ENCODE measurements around the gene MYRIP.

MYRIP gene

DNA sequence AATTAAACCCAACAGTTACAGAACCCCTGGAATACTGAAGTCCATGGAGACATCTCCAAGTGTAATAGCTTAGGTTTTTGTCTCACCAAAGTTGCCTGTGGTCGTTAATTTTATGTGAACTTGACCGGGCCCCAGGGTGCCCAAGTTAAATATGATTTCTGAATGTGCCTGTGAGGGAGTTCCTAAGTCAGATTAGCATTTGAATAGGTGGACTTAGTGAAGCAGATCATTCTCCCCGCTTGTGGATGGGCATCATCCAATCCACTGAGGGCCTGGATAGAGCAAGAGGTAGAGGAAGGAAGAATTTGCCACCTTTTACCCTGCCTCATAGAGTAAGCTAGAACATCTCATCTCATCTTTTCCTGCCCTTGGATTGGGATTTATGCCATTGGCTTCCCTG, 203.0 kb downstream of the MYRIP start:
- H3K4me1 ChIP-seq (ENCODE audit: insufficient read depth, low read length, severe bottlenecking), result no peaks in the 10 kb centered on the region
- no peak overlapping the region for H3K9ac ChIP-seq (ENCODE audit: low read length)
- no peak overlapping the region for H3K4me2 ChIP-seq (ENCODE audit: low read length)
- no peak overlapping the region for H2AFZ ChIP-seq (ENCODE audit: low read length)
- no peaks in the 10 kb centered on the region for H4K20me1 ChIP-seq (ENCODE audit: insufficient read depth, low read length)
- no peaks in the 10 kb centered on the region for H3K36me3 ChIP-seq (ENCODE audit: insufficient read depth, low read length)
- no peaks in the 10 kb centered on the region for H3K79me2 ChIP-seq (ENCODE audit: insufficient read depth, low read length)
- no peaks in the 10 kb centered on the region for H3K27me3 ChIP-seq (ENCODE audit: insufficient read depth, low read length)
- TF ChIP-seq EZH2 (IDR thresholded peaks at IDR 0.05; ENCODE audit: borderline replicate concordance, low read length), result no peak
- TF ChIP-seq, protein P1, sequence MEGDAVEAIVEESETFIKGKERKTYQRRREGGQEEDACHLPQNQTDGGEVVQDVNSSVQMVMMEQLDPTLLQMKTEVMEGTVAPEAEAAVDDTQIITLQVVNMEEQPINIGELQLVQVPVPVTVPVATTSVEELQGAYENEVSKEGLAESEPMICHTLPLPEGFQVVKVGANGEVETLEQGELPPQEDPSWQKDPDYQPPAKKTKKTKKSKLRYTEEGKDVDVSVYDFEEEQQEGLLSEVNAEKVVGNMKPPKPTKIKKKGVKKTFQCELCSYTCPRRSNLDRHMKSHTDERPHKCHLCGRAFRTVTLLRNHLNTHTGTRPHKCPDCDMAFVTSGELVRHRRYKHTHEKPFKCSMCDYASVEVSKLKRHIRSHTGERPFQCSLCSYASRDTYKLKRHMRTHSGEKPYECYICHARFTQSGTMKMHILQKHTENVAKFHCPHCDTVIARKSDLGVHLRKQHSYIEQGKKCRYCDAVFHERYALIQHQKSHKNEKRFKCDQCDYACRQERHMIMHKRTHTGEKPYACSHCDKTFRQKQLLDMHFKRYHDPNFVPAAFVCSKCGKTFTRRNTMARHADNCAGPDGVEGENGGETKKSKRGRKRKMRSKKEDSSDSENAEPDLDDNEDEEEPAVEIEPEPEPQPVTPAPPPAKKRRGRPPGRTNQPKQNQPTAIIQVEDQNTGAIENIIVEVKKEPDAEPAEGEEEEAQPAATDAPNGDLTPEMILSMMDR (IDR thresholded peaks at IDR 0.05; ENCODE audit: low read length), result no peak
- H3K9me3 ChIP-seq (ENCODE audit: low read length), result no peaks in the 10 kb centered on the region
- H3K27ac ChIP-seq (ENCODE audit: low read depth, low read length, poor library complexity, severe bottlenecking), result no peak overlapping the region
- H3K9me2 ChIP-seq (ENCODE audit: low read depth, low read length), result no peaks in the 10 kb centered on the region
- no peak overlapping the region for H3K4me3 ChIP-seq (ENCODE audit: low read depth, low read length, poor library complexity, severe bottlenecking)
- H3F3A ChIP-seq (ENCODE audit: insufficient read depth, low read length), result no peaks in the 10 kb centered on the region

DNA sequence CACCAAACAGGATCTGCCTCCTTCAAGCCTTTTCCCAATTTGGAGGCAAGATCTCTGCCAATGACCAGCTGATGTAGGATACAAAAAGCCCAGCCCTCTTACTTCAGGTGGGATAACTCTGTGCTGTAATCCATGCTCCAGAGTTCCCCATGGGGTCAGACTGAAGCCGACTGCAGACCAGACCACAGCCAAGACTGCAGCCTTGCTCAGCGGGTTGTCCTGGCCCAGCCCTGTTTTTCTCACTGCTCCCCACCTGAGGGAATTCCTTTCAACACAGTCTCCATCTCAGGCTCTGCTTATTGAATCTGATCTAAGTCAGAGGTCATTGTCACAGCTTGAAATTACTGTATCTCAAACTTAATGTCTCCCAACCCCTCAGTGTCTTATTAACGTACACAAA, 207.0 kb downstream of the MYRIP start:
- H4K20me1 ChIP-seq (ENCODE audit: insufficient read depth, low read length), result no peaks in the 10 kb centered on the region
- no peak overlapping the region for H3K4me3 ChIP-seq (ENCODE audit: low read depth, low read length, poor library complexity, severe bottlenecking)
- no peak overlapping the region for H3K27ac ChIP-seq (ENCODE audit: low read depth, low read length, poor library complexity, severe bottlenecking)
- TF ChIP-seq EZH2 (IDR thresholded peaks at IDR 0.05; ENCODE audit: borderline replicate concordance, low read length), result no peak
- TF ChIP-seq, protein P1 (IDR thresholded peaks at IDR 0.05; ENCODE audit: low read length), result no peak
- H3K9ac ChIP-seq (ENCODE audit: low read length), result no peak overlapping the region
- no peaks in the 10 kb centered on the region for H3F3A ChIP-seq (ENCODE audit: insufficient read depth, low read length)
- no peaks in the 10 kb centered on the region for H3K27me3 ChIP-seq (ENCODE audit: insufficient read depth, low read length)
- H3K4me2 ChIP-seq (ENCODE audit: low read length), result no peak overlapping the region
- H3K4me1 ChIP-seq (ENCODE audit: insufficient read depth, low read length, severe bottlenecking), result no peaks in the 10 kb centered on the region
- no peaks in the 10 kb centered on the region for H3K79me2 ChIP-seq (ENCODE audit: insufficient read depth, low read length)
- no peaks in the 10 kb centered on the region for H3K36me3 ChIP-seq (ENCODE audit: insufficient read depth, low read length)
- H3K9me2 ChIP-seq (ENCODE audit: low read depth, low read length), result no peaks in the 10 kb centered on the region
- H3K9me3 ChIP-seq (ENCODE audit: low read length), result no peaks in the 10 kb centered on the region
- no peak overlapping the region for H2AFZ ChIP-seq (ENCODE audit: low read length)

DNA sequence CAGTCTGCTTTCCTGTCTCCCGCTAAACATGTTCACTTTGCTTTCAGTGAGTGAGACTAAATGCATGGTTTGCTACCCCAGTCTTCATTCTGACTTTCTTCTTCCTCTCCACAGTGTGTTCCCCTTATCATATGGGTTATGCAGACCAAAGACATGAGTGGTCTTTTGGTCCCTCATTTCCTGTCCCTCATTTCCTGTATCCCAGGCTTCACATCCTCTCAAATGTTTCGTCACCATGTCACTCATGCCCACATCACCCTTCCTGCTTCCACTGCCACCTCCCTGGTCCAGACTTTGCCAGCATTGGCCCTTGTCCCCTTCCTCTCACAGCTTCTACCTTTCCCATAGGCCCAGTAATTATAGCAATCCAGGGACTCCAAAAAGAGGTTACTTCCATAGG, 209.0 kb downstream of the MYRIP start:
- no peak overlapping the region for H3K9ac ChIP-seq (ENCODE audit: low read length)
- H3K4me1 ChIP-seq (ENCODE audit: insufficient read depth, low read length, severe bottlenecking), result no peaks in the 10 kb centered on the region
- TF ChIP-seq EZH2 (IDR thresholded peaks at IDR 0.05; ENCODE audit: borderline replicate concordance, low read length), result no peak
- TF ChIP-seq, protein P1 (IDR thresholded peaks at IDR 0.05; ENCODE audit: low read length), result no peak
- no peaks in the 10 kb centered on the region for H3K27me3 ChIP-seq (ENCODE audit: insufficient read depth, low read length)
- no peaks in the 10 kb centered on the region for H4K20me1 ChIP-seq (ENCODE audit: insufficient read depth, low read length)
- no peaks in the 10 kb centered on the region for H3F3A ChIP-seq (ENCODE audit: insufficient read depth, low read length)
- H3K9me3 ChIP-seq (ENCODE audit: low read length), result no peaks in the 10 kb centered on the region
- H3K27ac ChIP-seq (ENCODE audit: low read depth, low read length, poor library complexity, severe bottlenecking), result no peak overlapping the region
- no peak overlapping the region for H3K4me3 ChIP-seq (ENCODE audit: low read depth, low read length, poor library complexity, severe bottlenecking)
- no peak overlapping the region for H3K4me2 ChIP-seq (ENCODE audit: low read length)
- no peaks in the 10 kb centered on the region for H3K9me2 ChIP-seq (ENCODE audit: low read depth, low read length)
- no peaks in the 10 kb centered on the region for H3K36me3 ChIP-seq (ENCODE audit: insufficient read depth, low read length)
- no peaks in the 10 kb centered on the region for H3K79me2 ChIP-seq (ENCODE audit: insufficient read depth, low read length)
- H2AFZ ChIP-seq (ENCODE audit: low read length), result no peak overlapping the region

All from OCI-LY1 (cell line).